NCI-H2171 (cell line): ENCODE results near the gene FAM72B.
"Not testable (repeated sequence)": the region's sequence is repeated elsewhere in the genome, so short reads cannot be mapped to it uniquely, and the experiment has no call there.

Experiments used
- DNase-seq: peaks from one replicate; lab custom pipeline; 2025; lab: John Stamatoyannopoulos, UW

The FAM72B gene

GRCh38 chr1:121200232-121200631, 16.1 kb upstream of the FAM72B start:
- not testable (repeated sequence) for DNase-seq

DNA sequence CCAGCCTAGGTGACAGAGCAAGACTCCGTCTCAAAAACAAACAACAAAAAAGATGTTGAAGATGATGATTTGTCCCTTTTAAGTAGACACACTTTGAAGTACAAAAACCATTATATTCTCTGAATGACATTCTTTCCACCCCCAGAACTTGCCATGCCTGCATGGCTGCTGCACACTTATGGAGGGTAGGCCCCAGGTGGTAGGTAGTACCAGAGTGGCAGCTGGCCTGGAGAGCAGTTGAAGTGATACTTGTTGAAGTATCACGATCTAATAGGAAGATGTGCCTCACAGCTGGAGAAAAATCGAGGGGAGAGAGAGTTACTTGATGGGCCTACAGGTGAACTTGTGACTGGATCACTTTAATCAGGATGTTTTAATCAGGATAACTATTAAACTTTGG, 15.6 kb upstream of the FAM72B start:
- not testable (repeated sequence) for DNase-seq

DNA sequence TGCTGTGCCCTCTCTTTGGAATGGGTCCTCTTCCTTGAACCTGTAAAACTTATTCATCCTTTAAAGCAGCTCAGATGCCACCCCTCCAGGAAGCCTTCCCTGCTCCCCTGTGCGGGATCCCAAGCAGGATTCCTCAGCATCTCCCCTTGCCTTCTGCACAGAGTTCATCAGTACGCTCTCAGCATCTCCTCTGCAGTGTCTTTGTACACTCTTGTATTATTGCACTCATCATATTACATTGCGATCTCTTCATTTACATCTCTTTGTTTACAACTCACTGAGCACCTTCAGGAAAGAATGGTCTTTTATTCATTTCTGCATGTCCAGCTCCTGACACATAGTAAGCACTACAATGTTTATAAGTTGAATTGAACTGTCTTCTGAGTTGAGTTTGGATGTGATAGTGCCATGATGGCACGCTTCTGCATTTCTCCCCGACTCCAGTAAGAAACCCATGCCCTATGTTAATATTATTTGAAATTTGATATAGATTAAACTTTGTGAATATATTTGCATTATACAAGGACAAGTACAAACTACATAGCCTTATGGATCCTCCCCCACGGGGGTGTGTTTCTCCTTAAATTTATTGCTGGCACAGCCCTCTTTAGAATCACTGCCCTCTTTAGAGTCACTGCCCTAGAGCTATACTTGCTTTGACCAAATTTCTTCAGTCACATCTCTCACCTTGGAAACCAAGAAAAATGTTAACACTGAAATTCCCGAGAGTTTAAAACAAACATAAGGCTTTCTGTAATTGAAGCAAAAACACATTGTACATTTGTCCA, 13.1 kb upstream of the FAM72B start:
- not testable (repeated sequence) for DNase-seq

DNA sequence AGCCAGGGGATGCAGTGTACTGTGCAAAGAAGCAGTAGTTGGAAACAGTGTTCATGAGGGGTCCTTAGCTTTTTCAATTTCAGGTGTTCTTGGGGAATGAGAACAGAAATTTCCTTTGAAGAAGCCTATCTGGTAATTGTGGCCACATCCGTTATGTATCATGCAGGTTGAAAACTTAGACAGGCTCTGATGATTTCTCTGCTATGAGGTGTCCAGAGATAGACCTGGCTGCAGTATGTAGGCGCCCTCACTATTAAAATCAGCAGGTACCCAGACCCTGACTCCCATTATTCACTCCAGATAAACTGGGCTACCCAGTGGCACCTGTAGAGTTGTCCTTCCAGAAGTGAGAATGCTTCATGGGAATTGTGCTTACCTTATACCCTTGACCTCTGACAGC, 8.4 kb upstream of the FAM72B start:
- not testable (repeated sequence) for DNase-seq

DNA sequence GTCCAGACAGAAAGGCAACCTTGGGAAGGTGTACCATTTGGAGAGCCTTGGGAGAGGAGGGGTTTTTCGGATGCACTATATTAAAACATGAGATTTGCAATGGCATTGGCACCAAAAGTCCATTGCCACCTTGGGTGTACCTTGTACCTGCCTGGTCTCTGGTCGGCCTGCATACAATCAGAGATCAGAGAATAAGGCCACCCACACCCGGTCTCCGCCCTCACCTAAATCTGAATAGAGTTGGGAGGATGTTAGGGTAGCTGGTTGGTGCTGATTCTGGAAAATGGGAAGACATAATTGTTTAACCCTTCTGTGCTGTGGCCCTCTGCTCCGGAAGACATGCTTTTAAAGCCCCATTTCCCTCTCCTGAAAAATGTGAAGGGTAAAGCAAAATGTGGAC, 3.8 kb upstream of the FAM72B start:
- not testable (repeated sequence) for DNase-seq

DNA sequence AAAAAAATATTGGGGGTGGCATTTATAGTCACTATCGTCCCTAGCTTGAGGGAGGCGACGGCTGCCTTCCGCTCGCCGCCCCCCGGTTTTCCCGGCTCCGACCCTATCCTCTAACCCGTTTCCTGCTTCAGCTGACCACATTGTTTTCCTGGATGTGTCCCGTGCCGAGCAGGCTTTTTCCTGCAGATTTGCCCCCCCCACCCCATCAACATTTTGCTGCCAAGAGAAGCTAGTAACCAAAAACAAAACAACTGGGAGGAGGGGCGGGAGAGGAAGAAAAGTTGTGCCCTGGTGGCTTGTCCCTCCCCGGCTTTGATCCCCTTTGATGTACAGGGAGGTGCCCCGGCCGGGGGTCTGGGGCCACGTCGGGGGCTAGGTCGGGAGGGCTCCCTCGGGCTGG, 2.1 kb upstream of the FAM72B start:
- not testable (repeated sequence) for DNase-seq

GRCh38 chr1:121185140-121185708, 1.1 kb upstream of the FAM72B start:
- not testable (repeated sequence) for DNase-seq

DNA sequence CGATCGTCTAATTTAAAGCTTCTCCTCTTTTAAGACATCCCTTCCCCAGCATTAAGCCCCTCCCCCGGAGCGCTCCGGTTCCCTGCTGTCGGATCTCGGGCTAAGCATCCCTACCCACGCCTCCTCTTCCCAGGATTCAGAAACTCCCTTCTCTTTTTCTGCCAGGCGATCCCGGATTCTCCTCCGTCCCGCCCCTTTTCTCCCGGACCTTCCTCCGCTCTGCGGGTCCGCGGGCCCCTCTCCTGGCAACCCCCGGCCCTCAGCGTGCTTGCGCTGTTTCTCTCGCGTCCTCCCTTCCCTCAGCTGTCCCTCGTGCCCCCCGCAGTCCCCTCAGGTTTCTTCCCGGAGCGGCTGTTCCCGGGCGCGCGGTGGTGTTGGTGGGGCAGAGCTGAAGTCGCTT, 273 bp downstream of the FAM72B start:
- DNase-seq: not testable (repeated sequence)

GRCh38 chr1:121178197-121178596, 5.9 kb downstream of the FAM72B start:
- DNase-seq: not testable (repeated sequence)

DNA sequence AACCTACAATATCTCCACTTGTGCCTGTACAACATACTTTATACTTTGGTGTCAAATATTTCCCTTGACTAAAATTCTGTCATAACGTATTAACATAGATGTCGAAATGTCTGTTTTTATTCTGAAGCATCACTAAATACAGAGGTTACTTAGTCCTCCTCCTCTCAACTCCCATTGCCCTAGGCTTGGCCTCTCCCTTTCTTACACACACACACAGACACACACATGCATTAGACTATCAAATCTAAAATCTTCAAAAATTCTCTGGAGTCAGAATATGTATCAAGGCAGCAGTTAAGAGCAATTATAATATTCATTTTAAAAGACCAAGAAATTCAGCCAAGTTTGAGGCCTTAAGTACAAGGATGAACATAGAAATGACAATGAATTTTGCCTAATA, 7.5 kb downstream of the FAM72B start:
- not testable (repeated sequence) for DNase-seq

DNA sequence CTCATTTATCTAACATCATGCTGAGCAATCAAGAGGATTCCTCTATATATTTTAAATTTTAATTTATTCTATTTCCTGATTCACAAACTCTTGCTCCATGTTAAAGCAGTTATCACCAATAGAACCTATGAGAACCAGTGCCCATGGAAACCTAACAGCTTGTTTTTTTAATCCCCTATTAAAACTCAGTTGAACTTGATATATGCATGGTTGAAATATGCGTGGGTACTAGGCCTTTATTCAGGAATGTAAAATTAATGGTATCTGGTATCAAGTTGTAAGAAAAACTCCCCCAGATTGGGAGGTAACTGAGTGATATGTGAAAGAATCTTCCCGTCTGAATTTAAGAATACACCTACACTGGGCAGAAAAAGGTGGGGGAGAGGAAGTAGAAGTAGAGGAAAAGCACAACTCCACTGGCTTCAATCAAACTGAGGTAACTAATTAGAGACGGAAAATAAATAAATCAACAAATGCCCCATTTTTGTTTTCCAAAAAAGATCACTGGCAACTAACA, 15.9 kb downstream of the FAM72B start:
- not testable (repeated sequence) for DNase-seq

DNA sequence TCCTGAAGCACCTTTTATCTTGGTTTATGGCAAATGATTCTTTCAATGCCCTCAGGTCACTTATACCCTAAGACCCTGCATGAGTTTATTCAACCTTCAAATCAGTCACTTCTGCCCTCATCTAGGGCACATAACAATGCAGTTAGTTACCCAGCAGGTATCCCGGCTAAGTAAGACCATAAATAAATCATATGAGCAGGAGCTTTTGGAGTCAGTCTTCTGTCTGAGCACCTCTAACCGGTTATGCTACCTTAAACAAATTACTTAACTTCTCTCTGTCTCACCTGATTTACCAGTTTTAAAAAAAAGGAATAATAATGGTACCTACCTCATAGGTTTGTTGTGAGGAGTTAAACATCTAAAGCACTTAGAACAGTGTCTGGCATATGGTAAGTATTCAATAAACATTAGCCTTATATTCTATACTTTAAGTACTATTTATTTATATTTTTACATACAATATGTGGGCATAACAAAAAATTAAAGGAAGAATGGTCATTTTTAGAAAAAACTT, 16.9 kb downstream of the FAM72B start:
- DNase-seq: not testable (repeated sequence)

GRCh38 chr1:121165296-121165695, 18.8 kb downstream of the FAM72B start:
- DNase-seq: not testable (repeated sequence)

DNA sequence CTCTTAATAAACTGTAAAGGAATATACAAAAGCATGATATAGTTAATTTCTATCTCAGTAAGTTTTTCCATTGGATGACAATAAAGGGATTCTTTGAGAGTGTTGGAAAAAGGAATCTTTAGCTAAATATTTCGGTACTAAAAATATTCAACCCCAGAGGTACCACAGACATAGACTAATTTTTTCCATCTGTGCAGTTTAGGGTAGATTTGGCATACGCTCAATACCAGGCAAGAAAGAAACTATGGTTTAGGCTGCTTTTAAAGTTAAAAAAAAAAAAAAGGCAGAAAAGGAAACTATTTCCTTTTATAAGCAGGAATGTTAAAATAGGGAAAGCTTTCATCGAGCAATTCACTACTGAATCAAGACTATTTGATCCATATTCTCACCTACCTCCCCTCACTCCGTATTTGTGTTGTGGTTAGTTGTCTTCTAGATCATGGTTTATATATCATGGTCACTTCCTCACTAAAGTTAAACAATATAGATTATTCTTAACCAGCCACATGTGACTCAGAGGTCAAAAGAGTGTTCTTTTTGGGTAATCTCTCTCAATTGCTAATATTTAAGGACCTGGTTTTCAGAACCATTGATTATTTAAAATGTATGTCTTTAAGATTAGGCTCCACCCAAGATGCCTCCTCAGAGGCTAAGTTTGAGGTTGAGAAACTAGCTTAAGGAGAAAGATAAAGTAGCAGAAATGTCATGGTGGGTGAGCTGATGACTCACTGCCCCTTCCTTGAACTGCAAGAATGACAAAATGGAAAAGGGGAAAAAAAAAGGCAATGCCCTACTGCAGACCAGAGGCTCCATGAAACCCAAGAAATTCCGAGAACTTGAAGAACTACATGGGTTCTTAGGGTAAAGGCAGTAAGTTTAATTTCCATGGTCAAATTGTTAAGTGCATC, 20.0 kb downstream of the FAM72B start:
- not testable (repeated sequence) for DNase-seq

- DNase-seq: not testable (repeated sequence)
Observed at GRCh38 chr1:121161199-121161901, 22.8 kb downstream of the FAM72B start.

GRCh38 chr1:121160118-121160517, 24.0 kb downstream of the FAM72B start:
- not testable (repeated sequence) for DNase-seq

- DNase-seq: not testable (repeated sequence)
Observed at GRCh38 chr1:121157609-121158008, 26.5 kb downstream of the FAM72B start.

- DNase-seq: not testable (repeated sequence)
Observed at GRCh38 chr1:121156958-121157603, 27.1 kb downstream of the FAM72B start.

DNA sequence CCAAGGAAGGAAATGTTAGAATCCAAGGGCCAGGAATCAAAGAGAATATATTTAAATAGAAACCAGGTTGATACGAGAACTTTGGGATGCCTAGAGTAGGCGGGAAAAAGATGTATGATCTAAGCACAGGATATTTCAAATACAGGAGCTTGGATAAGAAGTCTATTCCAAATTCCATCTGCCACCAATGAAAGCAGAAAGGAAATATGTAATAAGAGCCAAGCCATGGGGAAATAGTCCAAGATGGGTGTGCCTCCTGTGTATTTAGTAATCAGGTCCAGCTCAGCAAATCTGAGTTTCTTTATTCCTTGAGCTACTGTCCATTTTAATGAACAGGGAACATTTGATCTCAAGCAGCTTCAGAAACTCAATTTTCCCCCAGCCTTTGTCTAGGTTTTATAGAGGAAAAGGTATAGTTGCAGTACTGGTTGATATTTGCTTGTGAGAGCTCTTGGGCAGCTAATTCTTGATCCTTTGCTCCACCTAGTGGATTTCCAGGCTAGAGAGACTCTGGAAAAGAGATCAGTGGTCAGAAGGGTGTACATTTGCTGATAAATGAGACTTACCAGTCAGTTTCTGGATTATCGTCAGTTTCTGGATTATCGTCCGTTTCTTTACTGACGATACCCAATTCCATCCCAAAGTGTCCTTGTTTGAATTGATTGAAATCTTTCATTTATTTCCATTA, 28.3 kb downstream of the FAM72B start:
- not testable (repeated sequence) for DNase-seq

DNA sequence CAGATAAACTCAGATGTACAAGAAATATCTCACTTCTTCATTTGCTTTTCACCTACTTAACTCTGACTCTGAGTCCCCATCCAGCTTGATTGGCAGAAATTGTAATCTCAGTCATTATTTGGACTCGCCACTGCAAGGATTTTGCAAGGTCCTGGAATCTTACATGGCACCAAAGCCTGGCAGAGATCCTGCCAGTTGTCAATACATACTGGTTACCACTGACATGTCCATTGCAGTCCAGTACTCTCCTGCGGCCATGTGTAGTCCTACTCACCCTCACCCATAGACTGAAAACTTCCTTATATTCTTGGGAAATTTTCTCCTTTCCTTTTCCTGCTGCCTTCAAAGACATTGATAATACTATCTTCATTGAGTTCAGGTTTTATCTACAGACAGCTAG, 29.3 kb downstream of the FAM72B start:
- DNase-seq: not testable (repeated sequence)
